ENCODE results near the gene PSENEN.

The PSENEN gene

DNA sequence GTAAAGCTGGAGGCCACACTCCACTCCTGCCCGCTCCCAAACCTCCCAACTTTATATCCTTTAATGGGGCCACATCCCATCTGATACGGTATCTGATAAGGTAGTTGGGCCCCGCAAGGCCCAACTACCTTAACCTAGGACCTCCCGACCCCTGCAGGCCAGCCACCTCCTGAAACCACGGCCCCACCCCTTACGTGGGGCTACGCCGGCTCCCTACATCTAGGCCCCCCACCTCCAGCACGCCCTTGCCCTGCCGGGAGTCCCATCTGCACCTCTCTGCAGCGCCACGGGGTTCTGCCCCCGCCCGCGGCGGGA is 5.4 kb upstream of the PSENEN start (continued):
- TF ChIP-seq, protein P1, sequence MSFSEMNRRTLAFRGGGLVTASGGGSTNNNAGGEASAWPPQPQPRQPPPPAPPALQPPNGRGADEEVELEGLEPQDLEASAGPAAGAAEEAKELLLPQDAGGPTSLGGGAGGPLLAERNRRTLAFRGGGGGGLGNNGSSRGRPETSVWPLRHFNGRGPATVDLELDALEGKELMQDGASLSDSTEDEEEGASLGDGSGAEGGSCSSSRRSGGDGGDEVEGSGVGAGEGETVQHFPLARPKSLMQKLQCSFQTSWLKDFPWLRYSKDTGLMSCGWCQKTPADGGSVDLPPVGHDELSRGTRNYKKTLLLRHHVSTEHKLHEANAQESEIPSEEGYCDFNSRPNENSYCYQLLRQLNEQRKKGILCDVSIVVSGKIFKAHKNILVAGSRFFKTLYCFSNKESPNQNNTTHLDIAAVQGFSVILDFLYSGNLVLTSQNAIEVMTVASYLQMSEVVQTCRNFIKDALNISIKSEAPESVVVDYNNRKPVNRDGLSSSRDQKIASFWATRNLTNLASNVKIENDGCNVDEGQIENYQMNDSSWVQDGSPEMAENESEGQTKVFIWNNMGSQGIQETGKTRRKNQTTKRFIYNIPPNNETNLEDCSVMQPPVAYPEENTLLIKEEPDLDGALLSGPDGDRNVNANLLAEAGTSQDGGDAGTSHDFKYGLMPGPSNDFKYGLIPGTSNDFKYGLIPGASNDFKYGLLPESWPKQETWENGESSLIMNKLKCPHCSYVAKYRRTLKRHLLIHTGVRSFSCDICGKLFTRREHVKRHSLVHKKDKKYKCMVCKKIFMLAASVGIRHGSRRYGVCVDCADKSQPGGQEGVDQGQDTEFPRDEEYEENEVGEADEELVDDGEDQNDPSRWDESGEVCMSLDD (tag by site-specific recombination; IDR thresholded peaks at IDR 0.05) = peak; percentile 66
- TF ChIP-seq ZNF423 (tag by site-specific recombination; IDR thresholded peaks at IDR 0.05) = peak; percentile 77
- peak; percentile 67 for TF ChIP-seq ZFP69B (tag by site-specific recombination; IDR thresholded peaks at IDR 0.05)
- TF ChIP-seq ZNF837 (tag by site-specific recombination; IDR thresholded peaks at IDR 0.05) = 0 out of 2 replicates have a peak, but pooled peaks have one; percentile 54
- no peak for TF ChIP-seq HOXA7 (CRISPR knock-in tag; IDR thresholded peaks at IDR 0.05; ENCODE audit: borderline replicate concordance)
- no peak for TF ChIP-seq ZNF214 (tag by site-specific recombination; IDR thresholded peaks at IDR 0.05; ENCODE audit: borderline replicate concordance)
- TF ChIP-seq, protein P2, sequence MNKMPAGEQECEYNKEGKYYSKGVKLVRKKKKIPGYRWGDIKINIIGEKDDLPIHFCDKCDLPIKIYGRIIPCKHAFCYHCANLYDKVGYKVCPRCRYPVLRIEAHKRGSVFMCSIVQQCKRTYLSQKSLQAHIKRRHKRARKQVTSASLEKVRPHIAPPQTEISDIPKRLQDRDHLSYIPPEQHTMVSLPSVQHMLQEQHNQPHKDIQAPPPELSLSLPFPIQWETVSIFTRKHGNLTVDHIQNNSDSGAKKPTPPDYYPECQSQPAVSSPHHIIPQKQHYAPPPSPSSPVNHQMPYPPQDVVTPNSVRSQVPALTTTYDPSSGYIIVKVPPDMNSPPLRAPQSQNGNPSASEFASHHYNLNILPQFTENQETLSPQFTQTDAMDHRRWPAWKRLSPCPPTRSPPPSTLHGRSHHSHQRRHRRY (tag by site-specific recombination; IDR thresholded peaks at IDR 0.05) = 0 out of 2 replicates have a peak, but pooled peaks have one; percentile 53
- TF ChIP-seq, protein P3, sequence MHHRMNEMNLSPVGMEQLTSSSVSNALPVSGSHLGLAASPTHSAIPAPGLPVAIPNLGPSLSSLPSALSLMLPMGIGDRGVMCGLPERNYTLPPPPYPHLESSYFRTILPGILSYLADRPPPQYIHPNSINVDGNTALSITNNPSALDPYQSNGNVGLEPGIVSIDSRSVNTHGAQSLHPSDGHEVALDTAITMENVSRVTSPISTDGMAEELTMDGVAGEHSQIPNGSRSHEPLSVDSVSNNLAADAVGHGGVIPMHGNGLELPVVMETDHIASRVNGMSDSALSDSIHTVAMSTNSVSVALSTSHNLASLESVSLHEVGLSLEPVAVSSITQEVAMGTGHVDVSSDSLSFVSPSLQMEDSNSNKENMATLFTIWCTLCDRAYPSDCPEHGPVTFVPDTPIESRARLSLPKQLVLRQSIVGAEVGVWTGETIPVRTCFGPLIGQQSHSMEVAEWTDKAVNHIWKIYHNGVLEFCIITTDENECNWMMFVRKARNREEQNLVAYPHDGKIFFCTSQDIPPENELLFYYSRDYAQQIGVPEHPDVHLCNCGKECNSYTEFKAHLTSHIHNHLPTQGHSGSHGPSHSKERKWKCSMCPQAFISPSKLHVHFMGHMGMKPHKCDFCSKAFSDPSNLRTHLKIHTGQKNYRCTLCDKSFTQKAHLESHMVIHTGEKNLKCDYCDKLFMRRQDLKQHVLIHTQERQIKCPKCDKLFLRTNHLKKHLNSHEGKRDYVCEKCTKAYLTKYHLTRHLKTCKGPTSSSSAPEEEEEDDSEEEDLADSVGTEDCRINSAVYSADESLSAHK (tag by site-specific recombination; IDR thresholded peaks at IDR 0.05) = peak; percentile 47; the same call in 1 of the 2 replicates
- TF ChIP-seq WT1 (tag by site-specific recombination; IDR thresholded peaks at IDR 0.05) = peak; percentile 55
- TF ChIP-seq ZNF510 (tag by site-specific recombination; IDR thresholded peaks at IDR 0.05; ENCODE audit: insufficient replicate concordance) = no peak
- TF ChIP-seq ZNF501 (tag by site-specific recombination; IDR thresholded peaks at IDR 0.05) = 0 out of 2 replicates have a peak, but pooled peaks have one; percentile 9
- peak; percentile 15; the same call in 1 of the 2 replicates for TF ChIP-seq ZNF2 (tag by site-specific recombination; IDR thresholded peaks at IDR 0.05)
- TF ChIP-seq, protein P4, sequence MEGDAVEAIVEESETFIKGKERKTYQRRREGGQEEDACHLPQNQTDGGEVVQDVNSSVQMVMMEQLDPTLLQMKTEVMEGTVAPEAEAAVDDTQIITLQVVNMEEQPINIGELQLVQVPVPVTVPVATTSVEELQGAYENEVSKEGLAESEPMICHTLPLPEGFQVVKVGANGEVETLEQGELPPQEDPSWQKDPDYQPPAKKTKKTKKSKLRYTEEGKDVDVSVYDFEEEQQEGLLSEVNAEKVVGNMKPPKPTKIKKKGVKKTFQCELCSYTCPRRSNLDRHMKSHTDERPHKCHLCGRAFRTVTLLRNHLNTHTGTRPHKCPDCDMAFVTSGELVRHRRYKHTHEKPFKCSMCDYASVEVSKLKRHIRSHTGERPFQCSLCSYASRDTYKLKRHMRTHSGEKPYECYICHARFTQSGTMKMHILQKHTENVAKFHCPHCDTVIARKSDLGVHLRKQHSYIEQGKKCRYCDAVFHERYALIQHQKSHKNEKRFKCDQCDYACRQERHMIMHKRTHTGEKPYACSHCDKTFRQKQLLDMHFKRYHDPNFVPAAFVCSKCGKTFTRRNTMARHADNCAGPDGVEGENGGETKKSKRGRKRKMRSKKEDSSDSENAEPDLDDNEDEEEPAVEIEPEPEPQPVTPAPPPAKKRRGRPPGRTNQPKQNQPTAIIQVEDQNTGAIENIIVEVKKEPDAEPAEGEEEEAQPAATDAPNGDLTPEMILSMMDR (tag by site-specific recombination; IDR thresholded peaks at IDR 0.05) = peak; percentile 76
- peak; percentile 100 for TF ChIP-seq ZIC2 (tag by site-specific recombination; IDR thresholded peaks at IDR 0.05)

DNA sequence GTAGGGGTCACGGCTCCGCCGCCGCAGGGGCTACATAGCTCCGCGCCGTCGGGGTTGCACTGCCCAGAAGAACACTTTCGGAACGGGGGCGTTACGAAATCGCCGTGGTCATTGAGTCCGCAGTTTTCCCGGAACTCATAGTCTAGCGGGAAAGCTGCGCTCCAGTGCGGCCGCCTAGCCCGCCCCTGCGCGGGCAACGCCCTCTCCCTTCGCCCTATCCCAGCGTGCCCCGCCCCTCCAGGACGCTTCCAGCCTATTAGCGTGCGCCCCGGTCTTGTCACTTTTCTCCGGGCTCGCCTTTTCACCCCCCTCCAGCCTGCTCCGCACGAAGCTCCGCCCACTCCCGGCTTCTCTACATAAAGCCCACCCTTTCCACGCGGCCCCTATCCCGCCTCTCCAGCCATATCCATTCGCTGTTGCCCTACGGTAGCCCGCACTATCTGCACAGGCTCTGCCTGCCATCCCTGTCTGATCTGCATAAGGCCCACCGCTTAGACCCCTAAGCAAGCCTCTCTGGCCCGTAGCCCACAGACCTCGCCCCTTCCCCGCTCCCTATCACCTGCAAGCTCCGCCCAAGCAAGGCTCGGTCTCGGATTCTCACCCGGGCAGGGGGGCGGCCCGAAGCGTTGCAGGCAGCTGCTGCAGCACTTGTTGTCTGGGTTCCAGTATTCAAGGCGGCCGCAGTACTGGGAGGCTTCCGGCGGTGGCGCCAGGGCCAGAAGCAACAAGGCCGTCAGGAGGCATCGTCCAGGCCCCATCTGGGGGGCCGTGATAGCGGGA is 4.8 kb upstream of the PSENEN start:
- POLR2A ChIA-PET = interaction anchor here (0.6 to 7.7 kb wide), 46 partner anchors 8 to 474 kb away, joined by 3 to 204 read pairs (median 5); partner anchors contain the start of genes ALKBH6, ARHGAP33, COX6B1 and HSPB6
- H3K36me3 ChIP-seq (ENCODE audit: control insufficient read depth in 2 of 2, insufficient read depth in 1 of 2, low read length in 2 of 2) = peaks cover 50 to 57% of the 10 kb centered on the region in 2 experiments
- peak overlapping the region; percentile 97 for H3K27ac ChIP-seq (ENCODE audit: extremely low read depth, low read depth, low read length)
- peaks cover 20% of the 10 kb centered on the region for H3K4me1 ChIP-seq (ENCODE audit: control insufficient read depth, insufficient read depth, low read length)
- H3K4me3 ChIP-seq (ENCODE audit: low read depth, low read length) = peak overlapping the region; percentile 52
- no peaks in the 10 kb centered on the region; the same call in 1 of the 2 replicates for H3K9me3 ChIP-seq (ENCODE audit: control insufficient read depth, insufficient read depth, low read depth, low read length)
- CTCF ChIA-PET = interaction anchor here (0.5 to 1.6 kb wide), 13 partner anchors 8 to 192 kb away, joined by 3 to 8 read pairs (median 3); partner anchors contain the start of gene LIN37
- no peak for TF ChIP-seq ZNF621 (tag by site-specific recombination; IDR thresholded peaks at IDR 0.05)
- peak; percentile 99 for TF ChIP-seq ZBTB48 (tag by site-specific recombination; IDR thresholded peaks at IDR 0.05)
- TF ChIP-seq ZNF670 (tag by site-specific recombination; IDR thresholded peaks at IDR 0.05; ENCODE audit: low read depth) = no peak
- peak; percentile 54; the same call in 1 of the 2 replicates for TF ChIP-seq YY1 (tag by site-specific recombination; IDR thresholded peaks at IDR 0.05)
- TF ChIP-seq, protein P5, sequence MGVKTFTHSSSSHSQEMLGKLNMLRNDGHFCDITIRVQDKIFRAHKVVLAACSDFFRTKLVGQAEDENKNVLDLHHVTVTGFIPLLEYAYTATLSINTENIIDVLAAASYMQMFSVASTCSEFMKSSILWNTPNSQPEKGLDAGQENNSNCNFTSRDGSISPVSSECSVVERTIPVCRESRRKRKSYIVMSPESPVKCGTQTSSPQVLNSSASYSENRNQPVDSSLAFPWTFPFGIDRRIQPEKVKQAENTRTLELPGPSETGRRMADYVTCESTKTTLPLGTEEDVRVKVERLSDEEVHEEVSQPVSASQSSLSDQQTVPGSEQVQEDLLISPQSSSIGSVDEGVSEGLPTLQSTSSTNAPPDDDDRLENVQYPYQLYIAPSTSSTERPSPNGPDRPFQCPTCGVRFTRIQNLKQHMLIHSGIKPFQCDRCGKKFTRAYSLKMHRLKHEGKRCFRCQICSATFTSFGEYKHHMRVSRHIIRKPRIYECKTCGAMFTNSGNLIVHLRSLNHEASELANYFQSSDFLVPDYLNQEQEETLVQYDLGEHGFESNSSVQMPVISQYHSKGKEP (tag by site-specific recombination; IDR thresholded peaks at IDR 0.05) = peak; percentile 100
- TF ChIP-seq ZNF560 (tag by site-specific recombination; IDR thresholded peaks at IDR 0.05; ENCODE audit: borderline replicate concordance) = no peak
- TF ChIP-seq ZNF561 (tag by site-specific recombination; IDR thresholded peaks at IDR 0.05; ENCODE audit: borderline replicate concordance) = peak; percentile 91
- TF ChIP-seq, protein P6, sequence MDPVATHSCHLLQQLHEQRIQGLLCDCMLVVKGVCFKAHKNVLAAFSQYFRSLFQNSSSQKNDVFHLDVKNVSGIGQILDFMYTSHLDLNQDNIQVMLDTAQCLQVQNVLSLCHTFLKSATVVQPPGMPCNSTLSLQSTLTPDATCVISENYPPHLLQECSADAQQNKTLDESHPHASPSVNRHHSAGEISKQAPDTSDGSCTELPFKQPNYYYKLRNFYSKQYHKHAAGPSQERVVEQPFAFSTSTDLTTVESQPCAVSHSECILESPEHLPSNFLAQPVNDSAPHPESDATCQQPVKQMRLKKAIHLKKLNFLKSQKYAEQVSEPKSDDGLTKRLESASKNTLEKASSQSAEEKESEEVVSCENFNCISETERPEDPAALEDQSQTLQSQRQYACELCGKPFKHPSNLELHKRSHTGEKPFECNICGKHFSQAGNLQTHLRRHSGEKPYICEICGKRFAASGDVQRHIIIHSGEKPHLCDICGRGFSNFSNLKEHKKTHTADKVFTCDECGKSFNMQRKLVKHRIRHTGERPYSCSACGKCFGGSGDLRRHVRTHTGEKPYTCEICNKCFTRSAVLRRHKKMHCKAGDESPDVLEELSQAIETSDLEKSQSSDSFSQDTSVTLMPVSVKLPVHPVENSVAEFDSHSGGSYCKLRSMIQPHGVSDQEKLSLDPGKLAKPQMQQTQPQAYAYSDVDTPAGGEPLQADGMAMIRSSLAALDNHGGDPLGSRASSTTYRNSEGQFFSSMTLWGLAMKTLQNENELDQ (tag by site-specific recombination; IDR thresholded peaks at IDR 0.05; ENCODE audit: low read depth) = no peak
- TF ChIP-seq ZNF768 (tag by site-specific recombination; IDR thresholded peaks at IDR 0.05) = no peak
